HPDE6-E6E7 (cell line): ENCODE data around the gene CSF1.

ENCODE experiments used
- DNase-seq: peaks from one replicate; pipeline ENCODE4 v3.0.0; 2011; ENCODE audit warnings: missing footprints; ENCODE audit errors: extremely low spot score

The CSF1 gene

DNA sequence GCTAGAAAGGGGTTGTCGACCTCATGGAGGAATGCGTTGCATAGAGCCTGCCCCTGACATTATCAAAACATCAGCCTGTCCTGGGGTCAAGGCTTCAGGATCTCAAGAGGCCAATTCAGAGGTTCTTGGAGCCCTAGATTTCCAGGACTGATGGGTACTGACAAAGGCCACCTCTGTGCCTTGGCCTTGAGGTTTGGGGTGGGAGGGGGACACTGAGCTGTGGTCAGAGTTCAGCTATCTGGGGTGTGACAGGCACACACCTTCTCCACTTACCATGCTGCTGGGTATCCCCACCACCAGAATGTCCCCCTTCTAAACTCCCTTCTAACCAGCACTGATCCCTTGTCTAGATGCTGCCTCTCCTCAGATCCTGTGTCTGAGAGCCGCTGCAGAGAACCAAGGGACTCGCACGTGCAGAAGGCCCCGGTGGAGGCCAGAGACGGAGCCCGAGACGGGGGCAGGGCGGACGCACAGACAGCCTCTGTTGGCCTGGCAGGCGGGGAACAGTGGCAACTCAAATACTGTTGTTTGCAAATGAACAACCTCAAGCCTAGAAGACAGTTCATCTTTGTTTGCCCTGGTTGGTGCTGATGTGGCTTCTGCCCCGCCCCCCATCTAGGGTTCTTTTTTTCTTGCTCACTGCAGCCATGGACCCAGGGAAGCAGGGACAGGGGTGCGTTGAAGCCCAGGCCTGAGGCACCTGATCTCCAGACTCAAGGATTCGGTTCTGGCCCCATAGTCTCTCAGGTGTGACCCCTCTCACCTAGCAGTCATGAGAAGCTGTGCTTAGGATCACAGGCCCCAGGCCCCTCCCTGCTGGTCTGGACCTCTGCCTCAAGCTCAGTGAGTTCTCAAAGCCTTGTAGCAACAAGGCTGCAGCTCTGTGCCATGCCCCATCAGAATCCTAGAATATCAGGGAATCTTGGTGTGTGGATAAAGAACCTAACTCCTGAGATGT, 28.1 kb upstream of the CSF1 start:
- DNase-seq = no peak

DNA sequence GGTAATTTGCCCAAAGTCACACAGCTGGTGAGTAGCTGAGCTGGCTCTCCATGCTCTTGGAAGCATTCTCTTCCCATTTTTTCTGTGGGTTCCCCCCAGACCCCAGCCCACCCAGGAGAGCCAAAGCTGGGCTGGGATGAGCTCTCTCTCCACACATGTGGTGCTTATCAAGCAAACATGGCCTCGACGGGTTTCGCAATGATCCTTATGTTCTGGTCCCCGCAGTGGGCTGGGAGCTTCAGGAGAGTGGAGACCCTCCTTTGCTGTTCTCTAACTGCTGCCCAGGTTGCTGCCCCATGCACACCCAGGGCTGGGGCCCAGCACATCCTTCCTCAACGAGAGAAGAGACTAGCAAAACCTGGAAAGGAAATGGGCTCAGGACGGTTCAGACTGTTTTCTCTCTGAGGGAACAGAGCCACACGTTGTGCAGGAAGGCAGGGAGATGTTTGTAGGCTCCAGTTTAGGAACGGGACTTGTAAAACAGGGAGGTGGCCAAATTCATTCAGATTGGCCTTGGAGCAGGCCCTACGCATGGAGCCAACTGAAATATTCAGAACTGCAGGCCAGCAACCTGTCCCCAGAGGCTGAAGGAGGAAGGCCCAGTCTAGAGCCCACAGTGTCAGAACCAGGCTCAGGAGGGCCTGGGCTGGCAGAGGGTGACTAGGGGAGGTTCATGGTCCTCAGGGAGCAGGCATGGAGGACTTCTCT, 27.2 kb upstream of the CSF1 start:
- DNase-seq = no peak

DNA sequence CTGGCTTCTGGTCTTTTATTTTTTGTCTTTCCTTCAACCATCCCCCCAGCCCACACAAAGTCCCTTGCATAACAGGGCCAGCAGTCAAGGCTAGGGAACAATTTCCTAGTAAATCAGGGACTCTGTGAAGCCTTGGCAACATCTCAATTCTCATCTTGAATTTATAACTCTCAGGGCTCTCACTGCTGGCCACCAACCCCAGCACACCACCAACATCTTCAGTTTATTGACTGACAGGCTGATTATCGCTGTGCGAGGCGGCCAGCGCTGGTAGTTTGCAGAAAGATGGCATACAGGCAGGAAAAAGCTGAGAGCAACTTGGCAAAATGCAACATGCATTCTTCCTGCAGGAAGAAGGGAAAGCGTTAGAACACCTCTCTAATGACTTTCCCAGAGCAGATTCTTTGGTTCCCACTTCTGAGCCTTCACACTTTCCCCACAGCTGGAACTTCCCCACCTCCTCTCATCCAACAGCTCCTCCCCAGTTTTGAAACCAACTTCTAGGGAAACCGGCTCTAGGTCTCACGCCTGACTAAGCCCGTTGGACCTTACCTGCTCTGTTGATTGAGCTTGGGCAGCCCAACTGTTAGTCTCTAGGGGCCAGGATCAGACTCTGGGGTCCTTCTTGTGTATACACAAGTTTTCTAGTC, 26.3 kb upstream of the CSF1 start:
- no peak for DNase-seq

DNA sequence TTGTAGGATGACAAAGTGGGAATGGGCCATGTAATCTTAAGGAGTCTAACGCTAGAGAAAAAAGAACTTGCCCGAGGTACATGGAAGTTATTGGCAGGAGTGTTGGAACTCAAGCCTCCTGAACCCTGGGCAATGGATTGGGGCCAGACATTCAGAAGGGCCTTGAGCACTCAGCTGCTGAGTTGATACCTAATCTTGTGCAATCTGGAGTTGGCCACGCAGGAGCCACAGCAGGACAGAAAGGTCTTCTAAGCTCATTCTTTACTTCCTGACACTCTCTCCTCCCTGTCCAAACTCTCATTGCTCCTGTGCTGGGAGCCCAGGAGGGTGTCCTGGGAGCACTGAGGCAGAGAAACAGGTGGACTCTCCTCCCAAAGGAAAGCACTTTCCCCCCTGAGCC, 25.1 kb upstream of the CSF1 start:
- DNase-seq = no peak

DNA sequence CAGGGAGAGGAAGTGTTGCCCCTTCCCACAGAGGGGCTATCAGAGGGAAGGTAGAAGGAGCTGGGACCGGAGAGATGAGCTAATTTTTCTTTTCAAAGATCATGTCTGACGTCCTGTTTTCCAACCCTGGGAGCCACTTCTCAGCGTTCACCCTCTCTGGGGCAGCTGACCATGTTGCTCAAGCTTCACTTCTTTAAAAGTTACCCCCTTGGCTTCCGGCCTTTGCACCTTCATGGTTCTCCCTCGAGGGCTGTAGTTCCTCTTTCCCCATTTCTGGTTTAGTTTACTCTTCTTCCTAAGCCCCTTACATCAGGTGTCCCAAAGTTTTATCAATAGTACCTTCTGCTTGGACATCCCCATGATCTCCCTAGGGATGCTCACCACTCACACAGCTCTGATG, 23.8 kb upstream of the CSF1 start:
- no peak for DNase-seq

DNA sequence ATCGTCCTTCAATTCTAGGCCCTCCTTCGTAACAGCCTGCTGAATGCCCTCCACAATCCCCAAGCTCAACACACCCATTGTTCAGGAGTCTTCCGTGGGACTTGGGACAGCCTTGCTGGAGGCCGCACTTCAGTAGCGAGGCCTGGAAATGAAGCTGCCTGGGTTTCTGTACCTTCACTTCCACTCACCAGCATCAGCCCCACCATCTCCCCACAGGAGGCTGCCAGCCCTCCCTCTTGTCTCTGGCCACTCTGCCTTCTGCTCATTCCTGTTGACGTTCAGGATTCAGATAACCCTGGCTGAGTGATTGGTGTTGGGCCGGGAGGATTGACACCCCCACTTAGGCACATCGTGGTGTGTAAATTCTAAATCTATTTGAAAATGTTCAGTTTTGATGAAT, 23.4 kb upstream of the CSF1 start:
- no peak for DNase-seq

DNA sequence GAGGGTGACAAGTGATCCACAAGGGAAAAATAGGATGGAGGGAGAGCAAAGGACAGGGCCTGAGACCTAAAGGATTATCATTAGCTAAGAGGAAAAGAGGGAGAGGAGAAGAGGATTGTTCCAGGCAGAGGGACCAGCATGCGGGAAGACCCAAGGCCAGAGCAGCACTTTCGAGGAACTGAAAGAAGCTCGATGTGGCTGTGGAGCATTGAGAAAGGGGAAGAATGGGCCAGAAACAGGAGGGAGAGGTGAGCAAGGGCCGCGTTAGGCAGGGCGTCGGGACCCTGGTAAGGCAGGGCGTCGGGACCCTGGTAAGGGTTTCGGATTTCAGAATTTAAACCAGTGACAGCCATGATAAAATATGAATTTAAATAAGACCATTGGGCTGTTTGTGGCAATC, 22.8 kb upstream of the CSF1 start:
- DNase-seq = no peak

DNA sequence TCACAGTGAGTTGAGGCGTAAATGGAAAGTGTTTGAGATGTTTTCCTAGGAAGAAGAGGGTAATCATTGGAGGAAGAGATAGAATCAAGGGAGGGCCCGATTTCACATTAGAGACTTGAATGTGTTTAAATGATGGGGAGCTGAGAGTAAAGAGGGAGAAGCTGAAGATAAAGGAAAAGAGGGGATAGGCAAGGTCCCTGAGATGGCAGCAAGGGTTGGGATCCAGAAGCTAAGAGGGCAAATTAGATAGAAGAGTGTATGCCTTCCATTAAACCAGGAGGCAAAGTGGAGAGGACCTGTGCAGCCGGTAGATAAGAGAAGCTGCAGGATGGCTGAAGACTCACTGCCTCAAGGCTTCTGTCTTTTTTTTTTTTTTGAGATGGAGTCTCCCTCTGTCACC, 21.6 kb upstream of the CSF1 start:
- no peak for DNase-seq

DNA sequence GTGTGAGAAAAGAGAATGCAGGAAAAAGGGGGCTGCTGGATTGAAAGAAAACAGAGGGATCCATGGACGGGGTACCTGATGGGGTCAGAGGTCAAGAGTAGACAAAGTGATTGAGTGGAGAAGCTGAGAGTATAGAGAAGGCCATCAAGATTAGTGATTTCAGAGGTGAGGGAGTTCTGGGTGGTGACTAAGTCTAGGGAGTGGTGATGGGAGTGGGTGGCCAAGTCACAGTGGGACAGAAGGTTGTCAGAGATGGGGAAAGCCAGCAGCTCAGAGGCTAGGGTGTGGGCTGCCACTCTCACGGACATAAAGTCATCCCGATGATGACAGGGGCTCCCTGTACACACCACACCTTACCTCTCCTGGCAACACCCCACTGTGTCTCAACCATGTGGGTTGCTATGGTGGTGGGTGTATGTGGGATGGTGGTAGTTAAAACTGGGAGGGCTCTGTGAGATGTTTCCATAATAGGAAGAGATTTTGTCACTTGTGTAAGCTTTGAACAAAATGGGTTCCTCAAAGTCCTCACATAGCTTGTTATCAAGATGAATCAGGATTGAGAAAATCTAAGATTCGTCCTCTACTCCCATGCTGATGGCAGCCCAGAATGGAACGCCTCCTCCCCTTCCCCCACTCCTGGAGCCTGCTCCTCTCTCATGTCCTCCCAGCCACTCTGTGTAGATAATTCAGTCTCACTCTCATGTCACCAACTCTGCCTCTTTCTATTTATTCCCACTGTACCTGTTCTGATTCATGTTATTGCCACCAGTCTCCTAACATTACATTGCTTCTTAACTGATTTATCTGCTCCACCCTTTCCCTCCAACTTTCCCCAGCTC, 20.3 kb upstream of the CSF1 start:
- DNase-seq = no peak

DNA sequence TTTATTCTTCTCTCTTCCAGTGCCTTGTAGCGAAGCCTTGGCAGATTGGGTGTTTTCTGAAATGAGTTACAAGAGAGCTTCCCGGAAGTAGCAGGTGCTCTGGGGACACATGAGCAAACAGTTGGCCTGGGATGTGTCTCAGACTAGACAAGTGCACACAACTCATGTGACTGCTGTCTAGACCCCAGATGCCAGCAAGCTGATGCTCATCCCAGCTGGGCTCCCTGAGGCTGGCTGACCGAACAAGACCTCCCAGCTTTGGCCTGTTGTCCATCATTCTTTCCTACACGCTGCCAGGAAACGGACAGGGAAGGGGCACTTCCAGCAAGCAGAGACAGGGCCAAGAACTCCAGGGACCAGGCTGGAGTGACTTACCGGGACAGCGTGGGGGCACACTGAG, 18.7 kb upstream of the CSF1 start:
- no peak for DNase-seq

DNA sequence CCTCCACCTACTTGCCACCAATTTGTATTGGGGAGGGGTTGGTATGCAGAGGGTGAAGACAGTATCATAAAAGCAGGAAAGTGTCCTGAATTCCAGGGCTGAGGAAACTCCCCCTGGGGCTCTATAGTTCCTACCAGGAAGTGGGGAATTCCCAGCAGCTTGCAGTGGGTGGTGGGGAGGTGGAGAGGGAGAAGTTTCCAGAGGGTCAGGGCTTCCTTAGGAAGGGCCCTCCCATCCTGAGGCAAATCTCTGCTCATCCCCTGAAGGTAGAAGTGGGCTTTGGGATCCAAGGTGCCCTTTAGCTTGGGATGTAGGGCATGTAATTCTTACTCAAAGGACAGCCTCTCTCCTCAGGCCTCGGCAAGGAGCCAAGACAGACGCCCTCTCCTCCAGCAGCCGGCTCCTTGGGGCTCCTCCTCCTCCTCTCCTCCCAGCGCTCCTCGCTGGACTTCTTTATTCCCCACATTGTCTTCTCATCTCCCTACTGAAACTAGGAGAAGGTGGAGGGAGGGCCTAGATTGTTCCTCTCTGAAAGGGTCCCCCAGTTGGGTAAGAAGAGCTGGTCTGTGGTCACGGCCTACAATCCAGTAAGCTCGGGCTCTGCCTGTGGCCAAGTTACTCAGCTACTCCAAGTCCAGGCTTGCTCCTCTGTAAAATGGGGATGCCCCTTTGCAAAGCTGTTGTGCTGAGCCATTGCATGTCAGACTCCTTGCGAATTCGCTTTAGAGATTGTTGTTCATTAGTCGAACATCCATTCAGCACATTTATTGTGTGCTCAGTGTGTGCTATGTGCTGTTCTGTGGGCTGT, 17.9 kb upstream of the CSF1 start:
- DNase-seq = peak; percentile 79

DNA sequence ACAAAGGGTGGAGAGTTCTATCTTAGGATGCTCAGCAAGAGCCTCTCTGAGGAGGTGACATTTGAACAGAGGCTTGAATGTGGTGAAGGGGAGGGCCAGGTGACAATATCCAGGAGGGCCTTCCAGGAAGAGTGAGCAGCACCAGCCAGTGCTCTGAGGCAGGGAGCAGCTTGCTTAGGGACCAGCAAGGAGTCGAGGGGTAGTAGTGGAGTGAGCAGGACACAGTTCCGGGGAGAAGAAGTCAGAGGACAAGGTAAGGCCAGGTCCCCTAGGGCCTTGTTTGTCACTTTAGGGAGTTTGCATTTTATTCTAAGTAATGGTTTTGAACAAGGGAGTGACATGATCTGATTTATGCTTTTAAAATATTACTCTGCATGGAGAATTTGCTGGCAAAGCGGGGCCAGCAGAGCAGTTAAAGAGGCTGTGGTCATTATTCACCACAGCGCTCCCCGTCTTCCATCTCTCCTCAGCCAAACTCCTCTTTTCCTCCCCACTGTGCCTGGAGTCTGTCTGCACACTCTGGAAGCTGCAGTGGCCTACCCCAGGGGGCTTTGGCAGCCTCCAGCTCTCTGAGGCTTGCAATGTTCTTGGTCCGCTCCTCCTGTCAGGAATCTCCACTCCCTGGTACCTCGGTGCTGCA, 17.0 kb upstream of the CSF1 start:
- DNase-seq = no peak

DNA sequence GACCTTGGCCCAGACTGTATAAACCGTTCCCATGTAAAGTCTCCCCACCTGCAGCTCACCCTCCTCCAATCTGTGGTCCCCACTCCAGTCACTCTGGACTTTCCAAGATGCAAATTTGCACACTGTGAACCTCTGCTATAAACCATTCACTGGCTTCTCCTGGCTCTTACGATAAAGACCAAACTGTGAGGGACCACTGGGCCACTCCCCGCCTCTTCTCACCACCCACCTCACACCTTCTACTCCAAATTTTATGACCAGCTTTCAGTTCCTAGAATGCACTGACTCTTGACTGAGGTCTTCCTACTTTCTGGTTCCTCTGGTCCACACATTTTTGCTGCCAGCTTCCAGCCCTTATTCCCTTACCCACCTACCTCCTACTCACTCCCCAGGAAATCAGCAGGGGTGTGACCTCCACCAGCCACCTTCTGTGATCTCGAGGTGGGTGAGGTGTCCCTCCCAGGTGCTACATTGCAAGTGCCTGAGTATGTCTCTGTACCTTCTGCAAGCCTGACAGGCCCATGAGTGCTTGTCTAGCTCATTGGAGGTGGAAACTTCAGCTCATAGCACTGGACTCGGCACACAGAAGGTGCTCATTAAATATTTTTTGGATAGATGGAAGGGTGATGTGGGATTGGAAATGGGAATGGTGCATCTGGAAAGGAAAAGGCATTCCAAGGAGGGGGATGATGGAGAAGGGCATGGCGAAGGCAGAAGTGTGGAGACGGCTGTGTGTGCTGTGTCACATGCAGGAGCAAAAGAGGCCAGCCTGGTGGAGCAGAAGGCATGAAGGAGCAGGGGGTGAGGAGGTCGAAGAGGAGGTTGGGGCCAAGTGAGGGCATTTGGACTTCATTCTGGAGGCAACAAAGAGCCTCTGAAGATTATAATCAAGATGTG, 15.6 kb upstream of the CSF1 start:
- DNase-seq = no peak

DNA sequence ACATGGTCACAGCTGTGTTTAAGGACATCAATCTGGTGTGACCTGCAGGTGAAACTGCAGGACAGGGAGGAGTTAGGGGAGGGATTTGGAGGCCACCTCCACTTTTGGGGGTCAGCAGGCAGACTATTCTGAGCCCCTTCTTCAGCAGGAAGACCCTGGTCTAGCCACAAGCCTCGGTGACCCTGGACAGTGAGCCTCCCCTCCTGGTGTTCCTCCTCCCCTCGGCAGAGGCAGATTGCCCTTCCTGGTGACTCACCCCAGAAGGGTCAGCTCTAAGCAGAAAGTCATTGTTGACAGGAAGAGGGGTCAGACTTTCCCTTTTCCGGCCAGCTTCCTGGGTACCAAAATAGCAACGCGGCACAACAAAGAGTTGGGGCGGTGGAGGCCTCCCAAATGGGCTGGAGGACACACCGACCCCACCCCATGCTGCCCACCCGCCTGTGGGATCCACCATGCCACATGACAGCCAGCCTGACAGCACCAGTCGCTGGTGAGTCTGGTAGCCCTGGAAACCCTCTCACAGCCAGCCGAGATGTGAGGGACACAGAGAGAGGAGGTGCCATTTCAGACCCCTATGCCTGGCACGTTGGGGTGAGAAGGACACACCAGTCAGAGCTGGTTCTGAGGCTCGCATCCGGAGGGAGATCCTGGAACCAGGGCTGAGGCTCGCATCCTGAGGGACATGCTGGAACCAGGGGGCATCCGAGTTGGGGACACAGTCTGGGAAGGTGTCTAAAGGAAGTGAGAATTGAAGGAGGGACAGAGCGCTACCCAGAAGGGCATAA, 14.7 kb upstream of the CSF1 start:
- DNase-seq = no peak

DNA sequence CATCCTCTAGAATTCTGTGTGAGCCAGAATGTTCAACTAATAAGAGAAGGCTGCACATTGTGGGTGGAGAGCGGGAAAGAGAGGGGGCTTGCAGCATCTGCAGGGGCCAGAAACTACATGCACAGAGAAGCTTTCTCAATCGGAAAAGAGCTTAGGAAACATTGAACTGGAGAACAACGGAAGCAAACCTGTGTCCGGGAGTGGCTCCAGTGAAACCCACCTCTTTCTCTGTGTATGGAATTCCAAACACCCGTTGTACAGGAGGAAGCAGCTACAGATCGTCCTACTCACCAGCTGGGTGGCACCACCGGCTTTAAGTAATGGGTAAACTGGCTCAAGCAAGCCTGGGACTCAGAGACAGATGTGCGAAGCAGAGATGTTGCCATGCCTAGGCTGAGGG, 14.0 kb upstream of the CSF1 start:
- no peak for DNase-seq

DNA sequence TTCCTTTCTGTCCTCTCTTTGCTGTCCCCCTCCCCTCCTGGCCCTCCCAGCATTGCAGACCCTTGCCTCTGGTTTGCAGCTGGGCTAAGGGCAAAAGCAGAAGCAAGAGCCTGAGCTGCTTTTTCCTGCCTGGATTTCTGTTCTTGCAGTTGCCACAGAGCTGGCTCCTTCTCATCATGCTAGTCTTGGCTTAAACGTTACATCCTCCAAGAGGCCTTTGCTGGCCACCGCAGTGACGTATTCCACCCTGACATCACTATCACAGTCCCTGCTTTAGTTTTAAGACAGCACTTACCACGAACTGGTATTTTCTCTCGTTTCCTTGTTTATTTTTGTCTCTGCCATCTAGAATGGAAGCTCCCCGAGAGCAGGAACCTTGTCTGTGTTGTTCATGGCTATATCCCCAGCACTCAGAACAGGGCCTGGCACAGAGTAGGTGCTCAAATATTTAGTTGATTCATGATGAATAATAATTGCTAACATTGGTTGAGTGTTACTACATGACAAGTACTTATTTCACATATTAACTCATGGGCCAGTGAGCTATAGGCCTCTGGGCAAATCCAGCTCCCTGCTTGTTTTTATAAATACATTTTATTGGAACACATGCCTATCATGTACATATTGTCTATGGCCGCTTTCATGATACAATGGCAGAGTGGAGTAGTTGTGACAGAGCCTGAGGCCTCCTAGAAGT, 13.2 kb upstream of the CSF1 start:
- DNase-seq = no peak

DNA sequence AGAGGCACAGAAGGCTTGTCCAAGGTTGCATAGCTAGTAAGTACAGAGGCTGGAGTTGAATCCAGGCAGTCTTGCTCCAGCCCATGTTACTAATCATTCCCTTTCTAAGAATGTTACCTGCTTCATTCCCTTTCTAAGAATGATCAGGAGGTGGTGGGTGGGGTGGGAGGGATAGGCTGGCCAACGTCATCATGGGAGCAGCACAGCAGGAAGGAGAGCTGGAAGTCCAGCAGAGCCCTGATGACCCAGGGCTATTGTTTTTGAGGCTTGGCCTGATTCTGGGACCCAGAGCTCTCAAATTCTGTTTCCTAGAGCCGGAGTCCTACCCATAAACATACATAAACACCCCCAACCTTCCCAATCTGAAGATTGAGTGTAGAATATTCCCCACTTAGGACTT, 11.8 kb upstream of the CSF1 start:
- no peak for DNase-seq

DNA sequence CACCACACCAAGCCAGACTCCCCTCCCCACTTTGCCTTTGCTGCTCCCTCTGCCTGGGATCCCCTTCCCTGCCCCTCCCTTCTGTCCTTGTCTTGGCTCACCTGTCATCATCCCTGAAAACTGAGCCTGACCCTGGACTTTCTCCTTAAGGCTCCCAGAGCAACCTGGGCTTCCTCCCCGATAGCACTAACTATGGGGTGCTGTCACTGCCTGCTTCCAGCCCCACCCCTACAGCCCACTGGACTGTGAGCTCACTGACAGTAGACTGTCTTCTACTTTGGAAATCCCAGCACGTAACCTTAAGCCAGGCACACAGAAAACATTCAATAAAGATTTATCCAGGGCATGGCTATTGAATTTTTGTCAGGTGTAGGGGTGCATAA, 9.5 kb upstream of the CSF1 start:
- DNase-seq = no peak
